ENCODE results near the gene IFT74. TPM values are rescaled to one million over a fixed set of nuclear protein-coding genes. Genes with fewer than 3 reads are reported as not detected.

The IFT74 gene
- total RNA-seq, 1 experiment from 2014 or later = 16.2 TPM

GRCh38 chr9:27107241-27107640 lies 151.0 kb downstream of the IFT74 start:
- H3K4me1 Mint-ChIP-seq = peaks cover 14 to 25% of the 10 kb centered on the region in 2 experiments
- Histone ChIP-seq H4K20me1 (ENCODE audit: control insufficient read depth, insufficient read depth, insufficient read length) (no peaks in the 10 kb centered on the region), H2BK12ac (ENCODE audit: insufficient read length, low read depth, low read length) (no peak overlapping the region), H3K14ac (ENCODE audit: insufficient read depth, low read length) (no peak overlapping the region), H2BK15ac (ENCODE audit: low read depth, low read length) (no peak overlapping the region), H3T11ph (ENCODE audit: low read length) (no peak overlapping the region), H3K23me2 (ENCODE audit: insufficient read length, low read depth, low read length, poor library complexity, severe bottlenecking) (no peaks in the 10 kb centered on the region), H2AK5ac (ENCODE audit: insufficient read length, low read length) (no peak overlapping the region), H2BK120ac (ENCODE audit: low read depth, low read length, poor library complexity, severe bottlenecking) (no peak overlapping the region), H3K9ac (ENCODE audit: extremely low read depth, insufficient read length, low read length) (no peak overlapping the region), H3K27ac (ENCODE audit: insufficient read length, low read depth, low read length) (no peak overlapping the region), H3K4me1 (ENCODE audit: insufficient read depth, low read length) (peaks cover 4% of the 10 kb centered on the region; the same call in 1 of the 2 replicates), H3K9me3 (ENCODE audit: control insufficient read depth, low read depth, low read length) (no peaks in the 10 kb centered on the region), H3K79me2 (ENCODE audit: insufficient read depth, low read length) (no peaks in the 10 kb centered on the region; the same call in 1 of the 2 replicates), H4K91ac (ENCODE audit: insufficient read length, low read depth, low read length) (no peak overlapping the region), H3K18ac (ENCODE audit: insufficient read length, low read depth, low read length) (no peak overlapping the region), H3K56ac (ENCODE audit: insufficient read length, low read depth, low read length) (no peak overlapping the region), H3K27me3 (ENCODE audit: insufficient read depth, low read length) (no peaks in the 10 kb centered on the region), H3K79me1 (ENCODE audit: insufficient read depth, low read depth, low read length, poor library complexity, severe bottlenecking) (no peaks in the 10 kb centered on the region), H3K4me2 (ENCODE audit: insufficient read depth, insufficient read length, low read length) (no peak overlapping the region), H3K23ac (ENCODE audit: insufficient read length, low read depth, low read length) (no peak overlapping the region), H3K4ac (ENCODE audit: low read depth, low read length) (no peak overlapping the region), H4K8ac (replicated peaks; ENCODE audit: insufficient read length, low read depth, low read length) (no peak overlapping the region), H2BK20ac (ENCODE audit: low read depth, low read length, poor library complexity, severe bottlenecking) (no peak overlapping the region), H4K5ac (ENCODE audit: insufficient read length, low read depth, low read length) (no peak overlapping the region), H2AFZ (ENCODE audit: low read length) (no peak overlapping the region), H2BK5ac (ENCODE audit: insufficient read length, low read length) (no peak overlapping the region)
- WGBS (ENCODE audit: extremely low coverage, insufficient read length, low lambda C conversion rate) = no CpG with 5 or more reads among the region's 2 CpGs
- H3K36me3 Mint-ChIP-seq (ENCODE audit: insufficient read depth in 1 of 3, low read depth in 3 of 3) = no peaks in the 10 kb centered on the region
- no peak overlapping the region for H3K27ac Mint-ChIP-seq
- no peak for DNase-seq
- H3K27me3 Mint-ChIP-seq (ENCODE audit: low read depth) = no peaks in the 10 kb centered on the region
- H3K4me3 Mint-ChIP-seq = no peak overlapping the region
- no peak for TF ChIP-seq CTCF (conservative IDR thresholded peaks at IDR 0.05)
- H3K9me3 Mint-ChIP-seq = no peaks in the 10 kb centered on the region
